ENCODE measurements around the gene SPEF1.

- TF ChIP-seq CTCF (IDR thresholded peaks at IDR 0.05) (no peak), POLR2AphosphoS5 (IDR thresholded peaks at IDR 0.05) (no peak)
Measured at GRCh38 chr20:3783511-3784195, 2.4 kb upstream of the SPEF1 start.

Data from breast epithelium (tissue), 3 donors.